Activated CD4-positive, alpha-beta T cell treated with anti-CD3 and anti-CD28 coated beads for 48 hours (primary cell): ENCODE measurements around the gene PSMB11.

Experiments used
- DNase-seq: peaks from one replicate; pipeline ENCODE4 v3.0.0-alpha.2; 2020

PSMB11 gene

DNA sequence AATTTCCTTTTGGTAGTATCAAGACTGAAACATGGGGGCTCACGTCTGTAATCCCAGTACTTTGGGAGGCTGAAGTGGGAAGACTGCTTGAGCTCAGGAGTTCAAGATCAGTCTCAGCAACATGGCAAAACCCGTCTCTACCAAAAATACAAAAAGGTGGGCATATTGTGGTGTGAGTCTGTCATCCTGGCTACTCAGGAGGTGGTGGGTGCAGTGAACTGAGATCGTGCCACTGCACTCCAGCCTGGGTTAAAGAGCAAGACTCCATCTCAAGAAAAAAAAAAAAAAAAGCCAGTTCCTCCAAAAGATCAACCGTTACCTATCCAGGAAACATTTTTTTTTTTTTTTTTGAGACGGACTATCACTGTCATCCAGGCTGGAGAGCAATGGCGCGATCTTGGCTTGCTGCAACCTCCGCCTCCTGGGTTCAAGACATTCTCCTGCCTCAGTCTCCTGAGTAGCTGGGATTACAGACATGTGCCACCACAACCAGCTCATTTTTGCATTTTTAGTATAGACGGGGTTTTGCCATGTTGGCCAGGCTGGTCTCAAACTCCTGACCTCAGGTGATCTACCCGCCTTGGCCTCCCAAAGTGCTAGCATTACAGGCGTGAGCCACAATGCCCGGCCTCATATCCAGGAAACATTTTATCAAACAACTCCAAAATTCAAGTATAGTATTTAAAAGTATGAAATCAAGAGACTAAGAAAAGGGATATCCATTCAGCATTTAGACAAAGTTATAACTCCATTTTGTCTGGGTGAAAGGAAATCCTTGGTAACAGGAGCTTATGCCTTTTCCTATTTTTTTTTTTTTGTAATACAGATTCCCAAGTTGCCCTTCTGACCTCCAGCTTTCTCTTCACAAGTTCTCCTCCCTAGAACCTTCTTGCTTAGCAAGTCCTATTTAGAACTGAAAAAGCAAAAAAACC, 49.5 kb downstream of the PSMB11 start:
- no peak for DNase-seq

DNA sequence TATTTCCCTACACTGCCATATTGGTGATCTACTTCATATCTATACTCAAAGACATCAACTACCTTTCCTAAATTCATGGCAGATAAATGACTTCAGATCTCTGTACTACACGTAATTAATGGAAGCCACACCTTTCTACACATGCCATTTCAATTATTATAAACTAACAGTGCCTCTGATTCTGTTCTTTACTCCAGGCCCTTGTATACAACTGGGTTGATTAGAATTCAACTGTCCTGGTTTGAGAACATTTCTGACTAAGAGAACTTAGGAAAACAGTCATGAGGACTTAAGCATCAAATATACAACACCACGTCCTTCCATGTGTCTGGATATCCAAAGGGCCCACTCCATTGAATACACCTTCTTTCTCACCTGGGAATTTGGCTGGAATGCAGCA, 51.1 kb downstream of the PSMB11 start:
- no peak for DNase-seq

DNA sequence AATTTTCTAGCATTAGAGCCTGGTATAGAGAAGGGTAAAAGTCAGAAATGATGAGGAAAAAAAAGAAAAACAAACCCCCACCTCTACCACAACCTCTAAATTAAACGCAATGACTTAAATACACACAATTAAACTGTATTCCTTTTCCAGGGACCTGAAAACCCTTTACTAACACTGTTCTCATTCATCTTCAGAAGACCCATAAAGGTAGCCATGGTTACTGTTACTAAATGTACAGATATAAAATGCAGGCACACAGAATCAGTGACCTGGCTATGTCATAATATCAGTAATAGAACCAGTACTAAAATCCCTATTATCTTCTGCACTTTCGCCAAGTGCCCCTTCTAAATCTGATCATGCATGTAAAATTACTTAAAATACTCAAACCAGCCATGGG, 51.5 kb downstream of the PSMB11 start:
- DNase-seq, result no peak
